HG03159 (cell line): ENCODE measurements around the gene PAK1.
A peak's percentile ranks its signal among the peaks of the same experiment; 100 is the strongest.

Source experiments
- ATAC-seq: cut with Tn5 transposase; IDR thresholded peaks from one replicate; pipeline ENCODE4 v1.9.1; 2021; ENCODE audit warnings: mild to moderate bottlenecking, moderate library complexity; ENCODE audit not compliant: unreplicated experiment

Gene PAK1

GRCh38 chr11:77475206-77475605 is 1.3 kb upstream of the PAK1 start:
- ATAC-seq = no peak

GRCh38 chr11:77474684-77475060 is 778 bp upstream of the PAK1 start:
- no peak for ATAC-seq

- ATAC-seq = peak; percentile 41
These were observed 698 bp downstream of the PAK1 start for GRCh38 chr11:77472991-77473800.

DNA sequence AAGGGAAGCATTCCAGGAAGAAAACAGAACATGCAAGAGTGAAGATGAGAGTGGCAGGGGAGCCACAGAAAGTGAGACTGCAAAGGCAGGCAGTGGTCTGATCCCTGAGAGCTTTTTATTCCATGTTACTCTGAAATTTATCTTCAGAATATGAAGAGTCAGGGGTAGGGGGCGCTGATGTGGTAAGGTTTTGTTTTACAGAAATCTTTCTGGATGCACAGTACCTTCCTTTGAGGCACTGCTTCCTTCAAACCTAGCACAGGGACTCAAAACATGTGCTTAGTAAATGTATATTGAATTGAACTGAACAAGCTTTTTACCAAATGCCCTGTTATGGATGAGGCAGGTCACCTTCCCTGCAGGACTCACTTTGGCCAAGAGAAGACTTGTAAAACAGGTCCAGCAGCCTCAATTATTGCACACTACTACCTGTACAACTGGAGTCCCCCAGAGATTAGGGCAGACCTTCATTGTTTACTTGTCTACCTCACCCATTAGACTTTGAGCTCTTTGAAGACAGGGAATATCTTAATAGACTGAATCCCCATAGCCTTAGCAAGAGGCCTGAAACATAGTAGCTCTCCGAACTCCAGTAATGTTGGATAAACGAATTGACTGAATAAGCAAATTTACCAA is 2.2 kb downstream of the PAK1 start:
- no peak for ATAC-seq

DNA sequence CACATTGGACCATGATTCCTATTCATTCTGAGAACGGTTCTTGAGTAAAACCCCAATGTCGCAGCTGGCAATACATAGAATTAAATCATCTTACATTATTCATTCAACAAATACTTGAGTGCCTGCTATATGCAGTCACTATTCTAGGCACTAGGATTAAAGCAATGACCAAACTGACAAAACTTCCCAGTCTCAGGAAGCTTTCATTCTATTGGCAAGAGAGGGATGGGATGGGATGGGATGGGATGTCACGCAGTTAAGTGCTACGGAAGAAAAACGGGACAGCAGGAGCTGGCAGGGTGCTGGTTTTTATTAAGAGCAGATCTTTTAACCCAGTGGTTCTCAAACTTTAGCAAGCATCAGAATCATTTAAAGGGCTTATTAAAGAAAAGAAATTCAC is 2.9 kb downstream of the PAK1 start:
- no peak for ATAC-seq

DNA sequence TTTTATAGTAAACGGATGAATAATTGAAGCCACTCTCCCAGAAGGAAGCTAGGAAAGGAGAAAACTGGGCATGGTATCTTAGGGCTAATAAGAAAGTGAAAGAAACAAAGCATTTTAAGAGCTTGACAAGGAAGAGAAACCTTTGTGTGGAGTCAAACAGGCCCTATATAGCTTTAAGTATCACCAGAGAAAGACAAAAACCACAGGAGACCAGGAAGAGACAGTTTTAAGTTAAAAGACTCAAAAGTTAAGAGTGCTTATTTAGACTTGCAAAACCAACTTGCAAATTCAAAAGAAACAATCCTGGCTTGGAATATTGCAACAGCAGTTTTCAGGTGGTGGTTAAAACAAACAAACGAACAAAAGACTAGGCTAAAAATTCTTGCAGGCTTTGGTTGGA is 3.4 kb downstream of the PAK1 start:
- no peak for ATAC-seq

DNA sequence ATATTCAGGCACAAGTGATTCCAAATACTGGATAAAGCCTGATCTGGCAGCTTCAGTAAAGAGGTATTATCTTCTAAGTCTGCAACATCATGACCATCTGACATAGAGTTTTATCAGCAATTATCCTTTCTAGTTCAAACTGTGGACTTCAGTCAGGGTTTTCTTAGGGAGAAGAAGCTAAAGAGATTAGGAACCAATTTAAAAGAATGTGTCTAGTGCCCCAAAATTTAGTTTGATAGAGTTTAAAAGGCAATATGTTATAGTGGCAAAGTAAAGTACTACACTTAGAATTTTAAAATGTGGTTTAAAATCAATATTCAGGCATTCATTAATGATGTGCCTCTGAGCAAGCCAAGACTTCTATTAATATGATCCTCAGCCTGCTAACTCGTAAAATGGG is 5.4 kb downstream of the PAK1 start:
- ATAC-seq = no peak

DNA sequence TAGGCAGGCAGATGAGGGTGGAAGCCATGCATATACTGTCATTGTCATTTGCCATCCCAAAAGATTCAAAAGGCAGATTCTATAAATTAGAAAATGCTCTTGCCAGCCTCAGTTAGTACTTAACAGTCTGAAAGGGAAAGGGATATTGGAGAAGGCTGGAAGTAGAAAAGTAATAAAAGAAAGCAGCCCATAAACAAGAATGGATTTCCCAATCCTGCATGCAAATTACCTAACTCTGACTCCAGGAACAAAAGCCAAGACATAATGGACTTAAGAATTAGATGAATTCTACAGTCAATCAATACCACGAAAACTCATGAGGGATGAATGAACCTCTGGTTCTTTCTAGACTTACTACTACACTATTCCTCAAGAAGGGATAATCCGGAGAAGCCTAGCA is 5.9 kb downstream of the PAK1 start:
- ATAC-seq = no peak

GRCh38 chr11:77467233-77467632 is 6.7 kb downstream of the PAK1 start:
- ATAC-seq = no peak

DNA sequence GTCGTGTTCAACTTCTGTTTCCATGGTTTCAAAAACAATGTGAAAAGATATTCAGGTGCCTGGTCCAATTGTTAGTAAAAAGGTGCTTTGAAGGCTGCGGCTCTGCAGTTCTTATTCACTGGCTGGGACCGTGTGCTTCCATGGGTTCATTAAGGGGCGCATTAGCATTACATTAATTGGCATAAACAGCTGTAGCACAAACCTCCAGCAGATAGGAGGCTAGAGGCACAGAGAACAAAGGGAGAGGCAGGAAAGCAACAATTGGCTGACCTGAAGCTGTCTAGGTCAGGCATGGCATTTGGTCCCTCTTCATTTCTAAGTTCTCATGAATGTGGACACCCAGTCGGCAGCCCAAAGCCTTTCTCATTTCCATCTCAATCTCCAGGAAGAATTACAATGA is 16.6 kb downstream of the PAK1 start:
- ATAC-seq = peak; percentile 56

DNA sequence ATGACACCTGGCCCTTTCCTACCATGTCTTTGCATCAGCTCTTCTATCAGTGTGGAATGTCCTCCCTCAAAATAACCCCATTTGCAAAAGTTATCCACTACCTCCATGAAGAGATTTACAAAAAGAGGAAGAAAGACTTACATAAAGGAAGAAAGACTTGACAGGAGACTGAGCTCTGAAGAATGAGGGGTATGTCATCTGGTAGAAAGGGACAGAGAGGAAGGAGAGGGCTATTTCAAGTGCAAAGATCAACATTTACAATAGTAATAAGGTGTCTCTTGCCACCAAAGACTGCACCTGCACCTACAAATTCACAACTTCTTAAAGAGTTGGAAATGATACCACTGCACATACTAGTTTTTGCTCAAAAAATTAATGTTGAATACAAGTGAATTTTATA is 18.2 kb downstream of the PAK1 start:
- no peak for ATAC-seq

- no peak for ATAC-seq
These were observed 18.8 kb downstream of the PAK1 start for GRCh38 chr11:77454867-77455655.

- no peak for ATAC-seq
These were observed 23.7 kb downstream of the PAK1 start for GRCh38 chr11:77450227-77450626.

GRCh38 chr11:77449784-77450183 is 24.1 kb downstream of the PAK1 start:
- no peak for ATAC-seq

DNA sequence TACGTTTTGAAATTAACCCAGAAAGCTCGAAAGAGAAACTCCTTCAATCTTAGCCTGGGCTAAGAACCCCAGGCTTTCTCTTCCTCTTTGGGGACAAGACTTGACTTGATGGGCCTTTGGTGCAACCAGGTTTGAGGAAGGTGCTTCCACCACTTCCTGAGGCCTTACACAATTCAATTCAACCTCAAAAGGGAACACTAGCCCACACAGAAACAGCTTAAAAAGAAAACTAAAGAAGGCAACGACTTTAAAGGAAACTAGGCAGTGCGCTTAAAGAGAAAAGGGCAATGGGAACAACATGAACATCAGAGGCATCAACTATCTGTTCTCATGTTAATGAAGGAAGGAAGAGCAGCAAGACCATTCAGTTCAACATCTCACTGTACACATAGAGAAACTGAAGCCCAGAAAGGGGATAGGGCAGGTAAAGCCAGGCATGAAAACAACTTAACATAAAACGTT is 24.8 kb downstream of the PAK1 start:
- ATAC-seq = peak; percentile 53

DNA sequence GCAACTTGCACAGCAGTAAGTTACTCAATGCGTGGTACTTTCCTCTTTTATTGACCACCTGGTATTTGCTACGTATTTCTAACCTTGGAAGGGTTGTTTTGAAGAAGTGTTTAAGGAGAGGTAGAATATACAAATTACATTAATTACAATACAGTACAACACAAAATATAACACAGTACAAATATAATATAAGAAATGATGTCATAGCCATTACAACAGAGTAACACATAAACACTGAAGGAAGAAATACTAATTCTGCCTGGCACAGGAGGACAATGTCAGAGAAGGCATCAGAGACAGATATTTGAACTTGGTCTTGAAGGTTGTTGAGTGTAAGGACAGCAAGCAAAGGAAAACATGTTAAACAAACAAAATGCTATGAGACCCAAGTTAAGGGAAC is 25.6 kb downstream of the PAK1 start:
- no peak for ATAC-seq

- ATAC-seq = no peak
These were observed 26.8 kb downstream of the PAK1 start for GRCh38 chr11:77446911-77447629.

- no peak for ATAC-seq
These were observed 29.6 kb downstream of the PAK1 start for GRCh38 chr11:77444261-77444660.

- ATAC-seq = peak; percentile 54
These were observed 31.4 kb downstream of the PAK1 start for GRCh38 chr11:77442394-77443053.

DNA sequence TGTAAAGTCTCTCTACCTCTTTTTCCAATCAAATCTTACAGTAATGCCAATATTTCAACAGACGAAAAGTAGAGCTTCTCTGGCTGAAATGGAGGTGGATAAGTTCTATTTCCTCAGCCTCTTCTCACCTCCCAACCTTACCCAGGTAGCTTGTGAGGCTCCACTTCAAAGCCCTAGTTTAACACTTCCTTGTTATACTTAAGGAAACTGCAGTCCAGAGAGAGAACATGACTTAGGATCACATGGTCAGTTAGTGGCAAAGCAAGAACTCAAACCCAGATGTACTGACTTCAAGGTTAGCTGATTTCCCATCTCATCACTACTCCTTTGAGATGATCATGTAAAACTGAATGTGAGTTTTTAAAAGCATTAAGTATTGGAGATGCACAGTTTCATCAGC is 32.5 kb downstream of the PAK1 start:
- no peak for ATAC-seq

- no peak for ATAC-seq
These were observed 33.2 kb downstream of the PAK1 start for GRCh38 chr11:77440678-77441077.
